ENCODE measurements around the gene YY1. TPM values are rescaled to one million over a fixed set of nuclear protein-coding genes. Genes with fewer than 3 reads are reported as not detected.

The YY1 gene
- total and polyA plus RNA-seq, 9 of the 15 experiments (the other 6 are each of a cell fraction or from before 2014, with no cell fraction given) = 20.8 to 74.2 (median 46.7) TPM

DNA sequence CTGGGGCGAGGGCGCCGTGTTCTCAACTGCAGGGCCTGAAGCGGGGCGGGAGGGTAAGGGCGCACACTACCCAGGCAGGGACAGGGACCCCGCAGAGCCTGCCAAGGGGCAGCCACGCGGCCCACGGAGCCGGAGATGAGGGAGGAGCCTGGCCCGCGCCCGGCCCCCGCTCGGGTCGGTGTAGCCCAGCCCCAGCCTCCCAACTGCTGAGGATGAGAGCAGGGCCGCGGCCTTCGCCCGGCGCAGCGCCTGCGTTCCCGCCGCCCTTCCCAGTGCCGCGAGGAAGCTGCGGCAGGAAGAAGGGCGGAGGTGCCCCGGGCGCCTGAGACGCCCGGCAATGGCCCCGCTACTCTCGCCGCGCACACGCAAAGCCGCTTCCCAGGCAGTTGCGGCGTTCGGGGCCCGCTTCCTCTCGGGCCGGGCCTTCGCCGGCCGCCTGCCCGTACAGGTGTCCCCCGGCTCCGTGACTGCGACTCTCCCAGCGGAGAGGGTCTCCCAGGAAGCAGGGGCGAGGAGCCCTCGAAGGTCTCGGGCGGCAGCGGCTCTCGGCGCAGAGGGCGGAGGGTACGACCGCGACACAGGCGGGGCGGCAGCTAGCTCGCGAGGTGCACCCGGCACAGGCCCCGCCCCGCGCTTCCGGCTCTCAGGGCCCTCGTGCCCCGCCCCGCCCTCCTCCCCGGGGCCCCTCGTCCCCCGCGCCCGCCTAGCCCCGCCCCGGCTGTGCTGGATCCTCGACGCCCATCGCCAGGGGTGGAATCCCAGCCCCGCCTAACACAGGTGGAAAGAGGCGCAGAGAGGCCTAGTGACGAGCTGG, 24.8 kb upstream of the YY1 start (continued):
- peak; percentile 32; the same call in 1 of the 2 replicates for TF ChIP-seq ETV5 (CRISPR knock-in tag; IDR thresholded peaks at IDR 0.05; ENCODE audit: low read depth)

DNA sequence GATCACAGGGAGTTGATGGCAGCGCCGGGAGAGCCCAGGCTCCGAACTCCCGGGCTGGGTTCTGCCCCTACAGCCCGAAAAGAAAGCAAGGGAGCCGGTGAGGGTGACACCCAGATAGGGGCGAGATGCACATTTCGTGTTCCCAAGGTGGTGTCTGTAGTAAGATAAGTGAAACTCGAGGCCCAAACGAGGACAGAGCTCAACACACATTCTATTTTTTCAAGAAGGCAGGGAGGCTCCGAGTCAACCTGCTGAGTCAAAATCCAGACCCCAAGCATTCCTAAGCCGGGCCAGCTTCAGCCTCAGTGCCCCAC, 24.2 kb upstream of the YY1 start:
- ChIA-PET CTCF (ENCODE audit: low intra/inter-chr PET ratio) (no interaction called here), POLR2A (interaction anchor here (0.6 to 1.3 kb wide), 5 partner anchors 9 to 836 kb away, joined by 3 to 12 read pairs (median 3); no protein-coding TSS in a partner anchor)
- FAIRE-seq = peak; percentile 56
- peak overlapping the region; percentile 79 for H2AFZ ChIP-seq (ENCODE audit: low read depth, low read length)
- ATAC-seq = no peak
- peaks cover 19 to 37% of the 10 kb centered on the region in 2 experiments for H3K4me1 ChIP-seq (replicated peaks in 1 of 2; ENCODE audit: control insufficient read depth in 2 of 2, insufficient read depth in 2 of 2, low read length in 2 of 2)
- peak overlapping the region; percentile 98 for H3K27ac ChIP-seq (ENCODE audit: extremely low read depth, low read depth, low read length)
- H4K20me1 ChIP-seq (replicated peaks; ENCODE audit: control insufficient read depth, insufficient read depth, low read length) = no peaks in the 10 kb centered on the region
- intact Hi-C loops (cut with micrococcal nuclease) (no loop called here), in situ Hi-C loops (cut with MboI) (no loop called here)
- H3K4me2 ChIP-seq (ENCODE audit: insufficient read depth, low read length) = peak overlapping the region; percentile 82
- TSS peak; percentile 90 for BruUV-seq (replicated peaks)
- 6% methylated on average over 10 of the region's 12 CpGs for WGBS (ENCODE audit: insufficient coverage, low coverage, missing lambda C conversion rate)
- no peaks in the 10 kb centered on the region for H3K9me1 ChIP-seq (ENCODE audit: control insufficient read depth, insufficient read depth, low read length)
- peak overlapping the region; percentile 78 for H3K4me3 ChIP-seq
- peak overlapping the region; percentile 72 to 92 for H3K9ac ChIP-seq (ENCODE audit: insufficient read depth in 1 of 2, low read depth in 2 of 2, low read length in 2 of 2)
- H3K79me2 ChIP-seq (ENCODE audit: control insufficient read depth, insufficient read depth, low read length) = peaks cover 16% of the 10 kb centered on the region
- H3K27me3 ChIP-seq (ENCODE audit: control insufficient read depth in 2 of 2, insufficient read depth in 2 of 2, low read length in 2 of 2) = no peaks in the 10 kb centered on the region
- H3K36me3 ChIP-seq (ENCODE audit: control insufficient read depth, insufficient read depth, low read length) = no peaks in the 10 kb centered on the region
- no peaks in the 10 kb centered on the region for H3K9me3 ChIP-seq (replicated peaks; ENCODE audit: control insufficient read depth, insufficient read depth, low read depth, low read length)
- no peak for DNase-seq (ENCODE audit: extremely low read depth in 1 of 4, low spot score in 3 of 4)
- TF ChIP-seq ZNF696 (CRISPR knock-in tag; conservative IDR thresholded peaks at IDR 0.05) (no peak), KAT8 (IDR thresholded peaks at IDR 0.05; ENCODE audit: low read depth) (no peak), ZKSCAN1 (IDR thresholded peaks at IDR 0.05; ENCODE audit: low read depth, low read length) (no peak), ZNF311 (CRISPR knock-in tag; IDR thresholded peaks at IDR 0.05) (no peak), ZNF76 (CRISPR knock-in tag; IDR thresholded peaks at IDR 0.05; ENCODE audit: borderline replicate concordance) (no peak), TAF7 (tag; IDR thresholded peaks at IDR 0.05) (no peak), C11orf30 (IDR thresholded peaks at IDR 0.05; ENCODE audit: low read depth) (no peak), RBM34 (IDR thresholded peaks at IDR 0.05; ENCODE audit: borderline replicate concordance, insufficient read depth, low read length) (no peak), CAMTA2 (CRISPR knock-in tag; conservative IDR thresholded peaks at IDR 0.05) (no peak), NCOA4 (IDR thresholded peaks at IDR 0.05; ENCODE audit: partially characterized antibody) (no peak), MYNN (IDR thresholded peaks at IDR 0.05) (no peak), MYNN (CRISPR knock-in tag; IDR thresholded peaks at IDR 0.05) (no peak), CBFA2T3 (IDR thresholded peaks at IDR 0.05) (peak; percentile 48), RCOR1 (IDR thresholded peaks at IDR 0.05; ENCODE audit: borderline replicate concordance in 1 of 2, low read depth in 2 of 2, low read length in 2 of 2) (no peak), ETV5 (CRISPR knock-in tag; IDR thresholded peaks at IDR 0.05; ENCODE audit: low read depth) (no peak), CC2D1A (IDR thresholded peaks at IDR 0.05) (no peak), SMAD3 (CRISPR knock-in tag; conservative IDR thresholded peaks at IDR 0.05) (no peak)
- TF ChIP-seq, protein P1, sequence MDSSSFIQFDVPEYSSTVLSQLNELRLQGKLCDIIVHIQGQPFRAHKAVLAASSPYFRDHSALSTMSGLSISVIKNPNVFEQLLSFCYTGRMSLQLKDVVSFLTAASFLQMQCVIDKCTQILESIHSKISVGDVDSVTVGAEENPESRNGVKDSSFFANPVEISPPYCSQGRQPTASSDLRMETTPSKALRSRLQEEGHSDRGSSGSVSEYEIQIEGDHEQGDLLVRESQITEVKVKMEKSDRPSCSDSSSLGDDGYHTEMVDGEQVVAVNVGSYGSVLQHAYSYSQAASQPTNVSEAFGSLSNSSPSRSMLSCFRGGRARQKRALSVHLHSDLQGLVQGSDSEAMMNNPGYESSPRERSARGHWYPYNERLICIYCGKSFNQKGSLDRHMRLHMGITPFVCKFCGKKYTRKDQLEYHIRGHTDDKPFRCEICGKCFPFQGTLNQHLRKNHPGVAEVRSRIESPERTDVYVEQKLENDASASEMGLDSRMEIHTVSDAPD (CRISPR knock-in tag; IDR thresholded peaks at IDR 0.05) = no peak
- TF ChIP-seq, protein P2, sequence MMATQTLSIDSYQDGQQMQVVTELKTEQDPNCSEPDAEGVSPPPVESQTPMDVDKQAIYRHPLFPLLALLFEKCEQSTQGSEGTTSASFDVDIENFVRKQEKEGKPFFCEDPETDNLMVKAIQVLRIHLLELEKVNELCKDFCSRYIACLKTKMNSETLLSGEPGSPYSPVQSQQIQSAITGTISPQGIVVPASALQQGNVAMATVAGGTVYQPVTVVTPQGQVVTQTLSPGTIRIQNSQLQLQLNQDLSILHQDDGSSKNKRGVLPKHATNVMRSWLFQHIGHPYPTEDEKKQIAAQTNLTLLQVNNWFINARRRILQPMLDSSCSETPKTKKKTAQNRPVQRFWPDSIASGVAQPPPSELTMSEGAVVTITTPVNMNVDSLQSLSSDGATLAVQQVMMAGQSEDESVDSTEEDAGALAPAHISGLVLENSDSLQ (IDR thresholded peaks at IDR 0.05) = no peak
- TF ChIP-seq, protein P3, sequence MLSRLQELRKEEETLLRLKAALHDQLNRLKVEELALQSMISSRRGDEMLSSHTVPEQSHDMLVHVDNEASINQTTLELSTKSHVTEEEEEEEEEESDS (CRISPR knock-in tag; IDR thresholded peaks at IDR 0.05) = no peak
